ENCODE data around the gene FMNL2. TPM values are rescaled to one million over a fixed set of nuclear protein-coding genes. Genes with fewer than 3 reads are reported as not detected.

The FMNL2 gene
- total RNA-seq, 1 donor from 2014 or later: 108 TPM

- Mint-ChIP-seq H3K9me3 (ENCODE audit: low read depth) (no peaks in the 10 kb centered on the region), H3K27me3 (no peaks in the 10 kb centered on the region), H3K27ac (no peak overlapping the region), H3K4me1 (ENCODE audit: low read depth) (peaks cover 6% of the 10 kb centered on the region), H3K4me3 (ENCODE audit: low read depth) (no peak overlapping the region), H3K36me3 (ENCODE audit: insufficient read depth) (peaks cover 17% of the 10 kb centered on the region)
- TF ChIP-seq CTCF (IDR thresholded peaks at IDR 0.05; ENCODE audit: unreplicated experiment): no peak
- no peak for DNase-seq (ENCODE audit: low spot score, unreplicated experiment)
Measured at GRCh38 chr2:152549423-152549822, 214.4 kb downstream of the FMNL2 start.

GRCh38 chr2:152550386-152550785 is 215.4 kb downstream of the FMNL2 start:
- peak overlapping the region; percentile 47 for H3K27ac Mint-ChIP-seq
- no peak for DNase-seq (ENCODE audit: low spot score, unreplicated experiment)
- H3K4me3 Mint-ChIP-seq (ENCODE audit: low read depth): no peak overlapping the region
- TF ChIP-seq CTCF (IDR thresholded peaks at IDR 0.05; ENCODE audit: unreplicated experiment): no peak
- peaks cover 11% of the 10 kb centered on the region for H3K4me1 Mint-ChIP-seq (ENCODE audit: low read depth)
- no peaks in the 10 kb centered on the region for H3K27me3 Mint-ChIP-seq
- no peaks in the 10 kb centered on the region for H3K9me3 Mint-ChIP-seq (ENCODE audit: low read depth)
- H3K36me3 Mint-ChIP-seq (ENCODE audit: insufficient read depth): peaks cover 11% of the 10 kb centered on the region

GRCh38 chr2:152552888-152553287 is 217.9 kb downstream of the FMNL2 start:
- Mint-ChIP-seq H3K4me3 (ENCODE audit: low read depth) (no peak overlapping the region), H3K9me3 (ENCODE audit: low read depth) (no peaks in the 10 kb centered on the region), H3K27ac (peak overlapping the region; percentile 19), H3K36me3 (ENCODE audit: insufficient read depth) (peaks cover 4% of the 10 kb centered on the region), H3K4me1 (ENCODE audit: low read depth) (peaks cover 11% of the 10 kb centered on the region), H3K27me3 (no peaks in the 10 kb centered on the region)
- TF ChIP-seq CTCF (IDR thresholded peaks at IDR 0.05; ENCODE audit: unreplicated experiment): no peak
- DNase-seq (ENCODE audit: low spot score, unreplicated experiment): no peak

GRCh38 chr2:152553518-152553917 is 218.5 kb downstream of the FMNL2 start:
- DNase-seq (ENCODE audit: low spot score, unreplicated experiment): no peak
- Mint-ChIP-seq H3K4me3 (ENCODE audit: low read depth) (no peak overlapping the region), H3K4me1 (ENCODE audit: low read depth) (peaks cover 11% of the 10 kb centered on the region), H3K27ac (no peak overlapping the region), H3K27me3 (no peaks in the 10 kb centered on the region), H3K9me3 (ENCODE audit: low read depth) (no peaks in the 10 kb centered on the region), H3K36me3 (ENCODE audit: insufficient read depth) (peaks cover 3% of the 10 kb centered on the region)
- no peak for TF ChIP-seq CTCF (IDR thresholded peaks at IDR 0.05; ENCODE audit: unreplicated experiment)

GRCh38 chr2:152555048-152555447 is 220.1 kb downstream of the FMNL2 start:
- H3K9me3 Mint-ChIP-seq (ENCODE audit: low read depth): no peaks in the 10 kb centered on the region
- H3K4me3 Mint-ChIP-seq (ENCODE audit: low read depth): no peak overlapping the region
- H3K4me1 Mint-ChIP-seq (ENCODE audit: low read depth): peaks cover 11% of the 10 kb centered on the region
- no peak overlapping the region for H3K27ac Mint-ChIP-seq
- peaks cover 11% of the 10 kb centered on the region for H3K36me3 Mint-ChIP-seq (ENCODE audit: insufficient read depth)
- H3K27me3 Mint-ChIP-seq: no peaks in the 10 kb centered on the region
- peak; percentile 48 for TF ChIP-seq CTCF (IDR thresholded peaks at IDR 0.05; ENCODE audit: unreplicated experiment)
- DNase-seq (ENCODE audit: low spot score, unreplicated experiment): no peak
